Lower lobe of right lung (tissue), 2 donors: Measurements from ENCODE around the gene SLC7A11. TPM values are rescaled to one million over a fixed set of nuclear protein-coding genes. Genes with fewer than 3 reads are reported as not detected.

ENCODE experiments used
- ATAC-seq, 2 donors: fragments of 200-7000 bp; cut with Tn5 transposase; one replicate each; pipeline ENCODE4 v1.9.1; 2020 to 2022; ENCODE audit warnings: mild to moderate bottlenecking in 2 of 2, moderate library complexity in 2 of 2
- DNase-seq: peaks from one replicate; pipeline ENCODE4 v3.0.0-alpha.2; 2020
- H3K27ac ChIP-seq: fragments of 200-600 bp; one replicate; pipeline ENCODE4 v1.8.0; 2022
- H3K27me3 ChIP-seq: fragments of 200-600 bp; one replicate; pipeline ENCODE4 v1.8.0; 2022; ENCODE audit warnings: low read depth
- H3K36me3 ChIP-seq: fragments of 200-600 bp; one replicate; pipeline ENCODE4 v1.8.0; 2022; ENCODE audit warnings: mild to moderate bottlenecking
- H3K4me1 ChIP-seq: fragments of 200-600 bp; one replicate; pipeline ENCODE4 v1.8.0; 2022
- H3K4me3 ChIP-seq: fragments of 200-600 bp; one replicate; pipeline ENCODE4 v1.8.0; 2022; ENCODE audit warnings: mild to moderate bottlenecking
- H3K9me3 ChIP-seq: fragments of 200-600 bp; one replicate; pipeline ENCODE4 v1.8.0; 2022
- intact Hi-C: fragments of 100-400 bp; cut with DNase I; formaldehyde crosslinking; loops from one replicate; pipeline ENCODE4 v1.11.0; 2022
- total RNA-seq: library from RNA; stranded (reverse); fragmentation: NEBNext Ultra II Directional; extraction: Animal tissue kit (Norgen Biotek cat#: 25700); gene quantifications from one replicate; pipeline ENCODE4 v1.2.1, GENCODE V29; 2021
- TF ChIP-seq, protein P1 (sequence below): fragments of 200-600 bp; IDR thresholded peaks from one replicate; pipeline ENCODE4 v1.8.0; 2022; ENCODE audit warnings: antibody characterized with exemption, mild to moderate bottlenecking
- donor health status: DM: no; HTN: yes; CAD: no; lungs with severe emphysema.

The SLC7A11 gene
- total RNA-seq, 1 donor from 2014 or later, result 3.2 TPM

DNA sequence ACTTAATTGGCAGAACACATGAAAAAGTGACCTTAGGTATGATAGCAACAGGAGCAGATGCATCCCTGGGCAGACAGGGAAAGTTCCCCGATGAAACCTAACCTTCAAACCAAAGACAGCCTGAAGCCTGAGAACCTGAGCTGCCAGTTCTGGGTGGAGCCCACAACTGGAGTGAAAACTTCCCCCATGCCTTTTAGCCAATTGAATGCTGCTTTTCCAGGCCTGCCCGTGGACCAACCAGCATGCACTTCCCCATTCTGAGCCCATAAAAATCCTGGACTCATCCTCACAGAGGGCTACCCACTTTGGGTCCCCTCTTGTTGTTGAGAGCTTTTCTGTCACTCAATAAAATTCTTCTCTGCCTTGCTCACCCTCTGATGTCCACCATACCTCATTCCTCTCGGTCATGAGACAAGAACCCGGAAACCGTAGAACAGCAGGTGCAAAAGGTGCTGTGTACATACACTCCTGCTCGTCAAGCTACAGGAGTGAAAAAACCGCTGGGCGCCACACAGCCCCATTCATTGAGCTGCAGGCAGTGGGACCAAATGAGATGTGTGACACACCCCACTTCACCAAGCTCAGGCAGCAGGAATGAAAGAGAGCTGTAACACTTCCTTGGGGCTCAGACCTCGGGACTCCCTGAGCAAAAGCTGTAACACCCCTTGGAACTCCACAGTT, 13.9 kb upstream of the SLC7A11 start:
- ATAC-seq (no peak), DNase-seq (no peak)
- TF ChIP-seq, protein P1, sequence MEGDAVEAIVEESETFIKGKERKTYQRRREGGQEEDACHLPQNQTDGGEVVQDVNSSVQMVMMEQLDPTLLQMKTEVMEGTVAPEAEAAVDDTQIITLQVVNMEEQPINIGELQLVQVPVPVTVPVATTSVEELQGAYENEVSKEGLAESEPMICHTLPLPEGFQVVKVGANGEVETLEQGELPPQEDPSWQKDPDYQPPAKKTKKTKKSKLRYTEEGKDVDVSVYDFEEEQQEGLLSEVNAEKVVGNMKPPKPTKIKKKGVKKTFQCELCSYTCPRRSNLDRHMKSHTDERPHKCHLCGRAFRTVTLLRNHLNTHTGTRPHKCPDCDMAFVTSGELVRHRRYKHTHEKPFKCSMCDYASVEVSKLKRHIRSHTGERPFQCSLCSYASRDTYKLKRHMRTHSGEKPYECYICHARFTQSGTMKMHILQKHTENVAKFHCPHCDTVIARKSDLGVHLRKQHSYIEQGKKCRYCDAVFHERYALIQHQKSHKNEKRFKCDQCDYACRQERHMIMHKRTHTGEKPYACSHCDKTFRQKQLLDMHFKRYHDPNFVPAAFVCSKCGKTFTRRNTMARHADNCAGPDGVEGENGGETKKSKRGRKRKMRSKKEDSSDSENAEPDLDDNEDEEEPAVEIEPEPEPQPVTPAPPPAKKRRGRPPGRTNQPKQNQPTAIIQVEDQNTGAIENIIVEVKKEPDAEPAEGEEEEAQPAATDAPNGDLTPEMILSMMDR, result no peak
- Histone ChIP-seq H3K4me3 (no peak overlapping the region), H3K27me3 (no peaks in the 10 kb centered on the region), H3K9me3 (no peaks in the 10 kb centered on the region), H3K36me3 (no peaks in the 10 kb centered on the region), H3K27ac (no peak overlapping the region), H3K4me1 (no peaks in the 10 kb centered on the region)
- intact Hi-C loops, result no loop called here

DNA sequence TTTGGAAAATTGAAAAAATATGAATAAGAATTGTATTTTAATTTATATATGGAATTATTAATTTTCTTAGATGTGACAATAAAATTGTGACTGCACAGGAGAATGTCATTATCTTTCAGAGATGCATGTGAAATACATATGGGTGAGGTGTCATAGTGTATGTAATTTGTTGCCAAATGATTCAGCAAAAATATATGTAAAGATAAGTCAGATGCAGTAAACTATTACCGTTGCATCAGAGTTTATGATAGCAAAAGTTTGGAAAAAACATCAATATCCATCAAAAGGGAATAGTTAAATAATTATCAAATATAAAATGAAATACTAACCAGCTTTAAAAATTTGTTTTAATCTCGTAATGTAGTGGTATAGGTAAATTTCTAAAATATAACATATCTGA, 10.4 kb upstream of the SLC7A11 start:
- Histone ChIP-seq H3K4me1 (no peaks in the 10 kb centered on the region), H3K4me3 (no peak overlapping the region), H3K9me3 (no peaks in the 10 kb centered on the region), H3K27ac (no peak overlapping the region), H3K27me3 (no peaks in the 10 kb centered on the region), H3K36me3 (no peaks in the 10 kb centered on the region)
- intact Hi-C loops, result no loop called here
- ATAC-seq, result no peak
- TF ChIP-seq, protein P1, result no peak
- no peak for DNase-seq

DNA sequence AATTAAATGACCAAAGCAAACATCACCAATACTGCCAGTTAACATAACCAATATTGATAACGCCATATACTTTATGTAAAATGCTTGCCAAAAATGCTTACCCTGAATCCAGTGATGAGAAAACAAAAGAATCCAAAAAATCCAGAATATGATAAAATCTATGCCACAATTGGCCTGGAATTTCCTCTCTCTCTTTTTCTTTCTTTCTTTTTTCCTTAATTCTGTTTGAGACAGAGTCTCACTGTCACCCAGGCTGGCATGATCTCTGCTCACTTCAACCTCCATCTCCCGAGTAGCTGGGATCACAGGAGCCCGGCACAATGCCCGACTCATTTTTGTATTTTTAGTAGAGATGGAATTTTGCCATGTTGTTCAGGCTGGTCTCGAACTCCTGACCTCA, 9.8 kb upstream of the SLC7A11 start:
- TF ChIP-seq, protein P1, result no peak
- Histone ChIP-seq H3K27me3 (no peaks in the 10 kb centered on the region), H3K9me3 (no peaks in the 10 kb centered on the region), H3K4me3 (no peak overlapping the region), H3K36me3 (no peaks in the 10 kb centered on the region), H3K27ac (no peak overlapping the region), H3K4me1 (no peaks in the 10 kb centered on the region)
- intact Hi-C loops, result no loop called here
- DNase-seq (no peak), ATAC-seq (no peak)

DNA sequence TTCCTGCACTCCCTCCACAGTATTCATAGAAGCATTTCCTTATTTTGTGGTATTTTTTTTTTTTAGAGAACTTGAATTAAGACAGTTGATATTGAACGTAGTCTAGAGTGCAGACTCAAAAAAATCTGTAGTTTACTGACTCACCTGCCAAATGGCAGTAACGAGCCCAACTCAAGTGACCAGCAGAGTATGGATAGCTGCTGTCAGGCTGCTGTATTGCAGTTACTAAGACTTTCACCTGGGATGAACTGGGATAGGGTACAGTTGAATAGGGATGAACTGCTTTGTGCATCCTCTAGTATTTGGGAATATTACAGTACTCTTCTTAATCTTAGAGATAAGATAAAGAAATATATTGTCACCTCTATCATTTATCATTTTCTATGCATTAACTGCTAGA, 7.0 kb upstream of the SLC7A11 start:
- DNase-seq, result no peak
- TF ChIP-seq, protein P1, result no peak
- intact Hi-C loops, result no loop called here
- no peak for ATAC-seq
- H3K9me3 ChIP-seq, result no peaks in the 10 kb centered on the region
- no peak overlapping the region for H3K27ac ChIP-seq
- no peak overlapping the region for H3K4me3 ChIP-seq
- H3K36me3 ChIP-seq, result no peaks in the 10 kb centered on the region
- H3K27me3 ChIP-seq, result no peaks in the 10 kb centered on the region
- no peaks in the 10 kb centered on the region for H3K4me1 ChIP-seq

DNA sequence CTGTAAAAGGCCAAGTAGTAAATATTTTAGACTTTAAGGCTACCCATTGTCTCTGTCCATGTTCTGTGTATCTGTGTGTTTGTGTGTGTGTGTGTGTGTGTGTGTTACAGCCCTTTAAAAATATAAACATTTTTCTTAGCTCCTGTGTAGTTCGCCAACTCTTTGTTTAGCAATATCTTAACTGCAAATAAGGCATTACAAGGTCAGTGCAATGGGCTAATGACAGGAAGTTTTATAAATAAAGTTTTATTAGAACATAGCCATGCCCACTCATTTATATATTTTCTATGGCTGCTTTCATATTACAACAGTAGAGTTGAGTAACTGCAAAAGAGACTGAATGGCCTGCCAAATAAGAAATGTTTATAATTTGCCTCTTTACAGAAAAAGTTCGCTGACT, 5.9 kb upstream of the SLC7A11 start:
- no peak for DNase-seq
- Histone ChIP-seq H3K27me3 (no peaks in the 10 kb centered on the region), H3K9me3 (no peaks in the 10 kb centered on the region), H3K36me3 (no peaks in the 10 kb centered on the region), H3K4me1 (no peaks in the 10 kb centered on the region), H3K27ac (no peak overlapping the region), H3K4me3 (no peak overlapping the region)
- no peak for ATAC-seq
- intact Hi-C loops, result no loop called here
- TF ChIP-seq, protein P1, result no peak
